Astrocyte (in vitro differentiated cells and primary cell): ENCODE measurements around the gene UQCC5.

Source experiments
- EZH2 ChIP-seq: IDR thresholded peaks from 2 replicates; pipeline ENCODE4 v1.6.1; 2012; ENCODE audit warnings: mild to moderate bottlenecking, low read length, inconsistent platforms; ENCODE audit not compliant: insufficient read depth
- TF ChIP-seq, protein P1 (sequence below): IDR thresholded peaks from 2 replicates; pipeline ENCODE4 v1.5.1; 2011; ENCODE audit warnings: low read depth, mild to moderate bottlenecking, inconsistent platforms, low read length, moderate library complexity; ENCODE audit not compliant: insufficient read depth

DNA sequence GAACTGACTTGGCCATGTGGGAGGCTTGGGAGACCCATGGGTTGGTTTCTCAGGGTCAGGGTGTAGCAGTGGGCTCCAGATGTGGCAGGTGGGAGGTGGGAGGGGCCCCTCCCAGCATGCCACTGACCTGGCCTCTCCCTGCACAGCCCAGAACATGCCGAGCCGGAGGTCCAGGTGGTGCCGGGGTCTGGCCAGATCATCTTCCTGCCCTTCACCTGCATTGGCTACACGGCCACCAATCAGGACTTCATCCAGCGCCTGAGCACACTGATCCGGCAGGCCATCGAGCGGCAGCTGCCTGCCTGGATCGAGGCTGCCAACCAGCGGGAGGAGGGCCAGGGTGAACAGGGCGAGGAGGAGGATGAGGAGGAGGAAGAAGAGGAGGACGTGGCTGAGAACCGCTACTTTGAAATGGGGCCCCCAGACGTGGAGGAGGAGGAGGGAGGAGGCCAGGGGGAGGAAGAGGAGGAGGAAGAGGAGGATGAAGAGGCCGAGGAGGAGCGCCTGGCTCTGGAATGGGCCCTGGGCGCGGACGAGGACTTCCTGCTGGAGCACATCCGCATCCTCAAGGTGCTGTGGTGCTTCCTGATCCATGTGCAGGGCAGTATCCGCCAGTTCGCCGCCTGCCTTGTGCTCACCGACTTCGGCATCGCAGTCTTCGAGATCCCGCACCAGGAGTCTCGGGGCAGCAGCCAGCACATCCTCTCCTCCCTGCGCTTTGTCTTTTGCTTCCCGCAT lies 49.2 kb upstream of the UQCC5 start:
- TF ChIP-seq, protein P1, sequence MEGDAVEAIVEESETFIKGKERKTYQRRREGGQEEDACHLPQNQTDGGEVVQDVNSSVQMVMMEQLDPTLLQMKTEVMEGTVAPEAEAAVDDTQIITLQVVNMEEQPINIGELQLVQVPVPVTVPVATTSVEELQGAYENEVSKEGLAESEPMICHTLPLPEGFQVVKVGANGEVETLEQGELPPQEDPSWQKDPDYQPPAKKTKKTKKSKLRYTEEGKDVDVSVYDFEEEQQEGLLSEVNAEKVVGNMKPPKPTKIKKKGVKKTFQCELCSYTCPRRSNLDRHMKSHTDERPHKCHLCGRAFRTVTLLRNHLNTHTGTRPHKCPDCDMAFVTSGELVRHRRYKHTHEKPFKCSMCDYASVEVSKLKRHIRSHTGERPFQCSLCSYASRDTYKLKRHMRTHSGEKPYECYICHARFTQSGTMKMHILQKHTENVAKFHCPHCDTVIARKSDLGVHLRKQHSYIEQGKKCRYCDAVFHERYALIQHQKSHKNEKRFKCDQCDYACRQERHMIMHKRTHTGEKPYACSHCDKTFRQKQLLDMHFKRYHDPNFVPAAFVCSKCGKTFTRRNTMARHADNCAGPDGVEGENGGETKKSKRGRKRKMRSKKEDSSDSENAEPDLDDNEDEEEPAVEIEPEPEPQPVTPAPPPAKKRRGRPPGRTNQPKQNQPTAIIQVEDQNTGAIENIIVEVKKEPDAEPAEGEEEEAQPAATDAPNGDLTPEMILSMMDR, result no peak
- no peak for TF ChIP-seq EZH2
